H9 (cell line): Measurements from ENCODE around the gene RFPL2. TPM values are rescaled to one million over a fixed set of nuclear protein-coding genes. Genes with fewer than 3 reads are reported as not detected.

Experiments used
- DNase-seq: peaks from one replicate; pipeline ENCODE4 v3.0.0-alpha.2; 2017
- H2AFZ ChIP-seq: one replicate; pipeline ENCODE4 v1.6.1; 2013; ENCODE audit warnings: mild to moderate bottlenecking, low read length, control low read depth, moderate library complexity
- H2AK5ac ChIP-seq: 2 replicates; pipeline ENCODE4 v1.6.1; 2013; ENCODE audit warnings: low read length, control low read depth, mixed read lengths; ENCODE audit not compliant: insufficient read length
- H2BK120ac ChIP-seq: one replicate; pipeline ENCODE4 v1.6.1; 2013; ENCODE audit warnings: low read depth, mild to moderate bottlenecking, low read length, control low read depth, inconsistent platforms; ENCODE audit not compliant: poor library complexity, severe bottlenecking
- H2BK12ac ChIP-seq: 2 replicates; pipeline ENCODE4 v1.6.1; 2013; ENCODE audit warnings: low read length, control low read depth, mixed read lengths, low read depth; ENCODE audit not compliant: insufficient read length
- H2BK15ac ChIP-seq: 2 replicates; pipeline ENCODE4 v1.6.1; 2013; ENCODE audit warnings: low read depth, low read length, control low read depth
- H2BK20ac ChIP-seq: one replicate; pipeline ENCODE4 v1.6.1; 2013; ENCODE audit warnings: low read depth, mild to moderate bottlenecking, low read length, control low read depth, inconsistent platforms; ENCODE audit not compliant: poor library complexity, severe bottlenecking
- H2BK5ac ChIP-seq: 2 replicates; pipeline ENCODE4 v1.6.1; 2013; ENCODE audit warnings: low read length, control low read depth, mixed read lengths; ENCODE audit not compliant: insufficient read length
- H3K14ac ChIP-seq: 2 replicates; pipeline ENCODE4 v1.6.1; 2013; ENCODE audit warnings: low read length, control low read depth; ENCODE audit not compliant: insufficient read depth
- H3K18ac ChIP-seq: 2 replicates; pipeline ENCODE4 v1.6.1; 2013; ENCODE audit warnings: low read depth, mild to moderate bottlenecking, mixed read lengths, low read length, control low read depth; ENCODE audit not compliant: insufficient read length
- H3K23ac ChIP-seq: 2 replicates; pipeline ENCODE4 v1.6.1; 2013; ENCODE audit warnings: low read length, control low read depth, mixed read lengths, low read depth; ENCODE audit not compliant: insufficient read length
- H3K23me2 ChIP-seq: 2 replicates; pipeline ENCODE4 v1.6.1; 2013; ENCODE audit warnings: low read depth, mild to moderate bottlenecking, mixed read lengths, low read length, control low read depth; ENCODE audit not compliant: insufficient read length, poor library complexity, severe bottlenecking
- H3K27ac ChIP-seq: 2 replicates; pipeline ENCODE4 v1.5.1; 2013; ENCODE audit warnings: low read length, control low read depth, mixed read lengths, low read depth; ENCODE audit not compliant: insufficient read length
- H3K27me3 ChIP-seq: 2 replicates; pipeline ENCODE4 v1.6.1; 2013; ENCODE audit warnings: low read length, control low read depth, inconsistent platforms; ENCODE audit not compliant: insufficient read depth
- H3K4ac ChIP-seq: 2 replicates; pipeline ENCODE4 v1.6.1; 2013; ENCODE audit warnings: low read depth, mild to moderate bottlenecking, control low read depth, inconsistent platforms, low read length, moderate library complexity
- H3K4me1 ChIP-seq: 2 replicates; pipeline ENCODE4 v1.6.1; 2013; ENCODE audit warnings: low read length, control low read depth, inconsistent platforms; ENCODE audit not compliant: insufficient read depth
- H3K4me2 ChIP-seq: 2 replicates; pipeline ENCODE4 v1.6.1; 2013; ENCODE audit warnings: low read length, control low read depth, mixed read lengths; ENCODE audit not compliant: insufficient read length, insufficient read depth
- H3K56ac ChIP-seq: 2 replicates; pipeline ENCODE4 v1.6.1; 2013; ENCODE audit warnings: low read depth, mild to moderate bottlenecking, mixed read lengths, low read length, control low read depth; ENCODE audit not compliant: insufficient read length
- H3K79me1 ChIP-seq: 2 replicates; pipeline ENCODE4 v1.6.1; 2013; ENCODE audit warnings: low read depth, mild to moderate bottlenecking, moderate library complexity, low read length, control low read depth, inconsistent platforms; ENCODE audit not compliant: insufficient read depth, poor library complexity, severe bottlenecking
- H3K79me2 ChIP-seq: 2 replicates; pipeline ENCODE4 v1.6.1; 2013; ENCODE audit warnings: low read length, control low read depth, inconsistent platforms; ENCODE audit not compliant: insufficient read depth
- H3K9ac ChIP-seq: 2 replicates; pipeline ENCODE4 v1.6.1; 2013; ENCODE audit warnings: low read length, control low read depth, mixed read lengths; ENCODE audit not compliant: insufficient read length; ENCODE audit errors: extremely low read depth
- H3K9me3 ChIP-seq: one replicate; pipeline ENCODE4 v1.6.1; 2013; ENCODE audit warnings: low read depth, low read length, inconsistent platforms; ENCODE audit not compliant: control insufficient read depth
- H3T11ph ChIP-seq: one replicate; pipeline ENCODE4 v1.6.1; 2013; ENCODE audit warnings: mild to moderate bottlenecking, low read length, control low read depth, inconsistent platforms
- H4K20me1 ChIP-seq: one replicate; pipeline ENCODE4 v1.6.1; 2013; ENCODE audit not compliant: control insufficient read depth, insufficient read length, insufficient read depth
- H4K5ac ChIP-seq: 2 replicates; pipeline ENCODE4 v1.6.1; 2013; ENCODE audit warnings: low read depth, mild to moderate bottlenecking, mixed read lengths, low read length, control low read depth; ENCODE audit not compliant: insufficient read length
- H4K8ac ChIP-seq: replicated peaks from 2 replicates; pipeline ENCODE4 v1.6.1; 2013; ENCODE audit warnings: low read length, control low read depth, mixed read lengths, low read depth; ENCODE audit not compliant: insufficient read length
- H4K91ac ChIP-seq: 2 replicates; pipeline ENCODE4 v1.6.1; 2013; ENCODE audit warnings: low read depth, mild to moderate bottlenecking, moderate library complexity, mixed read lengths, low read length, control low read depth; ENCODE audit not compliant: insufficient read length
- H3K27ac Mint-ChIP-seq, 3 experiments: 2 replicates in 2 of 3; 3 replicates in 1 of 3; pipeline ENCODE4 v1.8.0; 2020 to 2021; ENCODE audit warnings: mixed read lengths in 3 of 3, mild to moderate bottlenecking in 1 of 3, moderate library complexity in 1 of 3
- H3K27me3 Mint-ChIP-seq: 2 replicates; pipeline ENCODE4 v1.8.0; 2021; ENCODE audit warnings: low read depth, mild to moderate bottlenecking, moderate library complexity, mixed read lengths
- H3K36me3 Mint-ChIP-seq, 3 experiments: 2 replicates in 2 of 3; 3 replicates in 1 of 3; pipeline ENCODE4 v1.8.0; 2020 to 2021; ENCODE audit warnings: low read depth in 3 of 3, mixed read lengths in 3 of 3; ENCODE audit not compliant: insufficient read depth in 1 of 3
- H3K4me1 Mint-ChIP-seq, 2 experiments: 2 replicates each; pipeline ENCODE4 v1.8.0; 2020; ENCODE audit warnings: mixed read lengths in 2 of 2
- H3K4me3 Mint-ChIP-seq, 2 experiments: 2 replicates in 1 of 2; 3 replicates in 1 of 2; pipeline ENCODE4 v1.8.0; 2020 to 2021; ENCODE audit warnings: mild to moderate bottlenecking in 2 of 2, mixed read lengths in 2 of 2, moderate library complexity in 1 of 2
- H3K9me3 Mint-ChIP-seq, 2 experiments: 2 replicates in 1 of 2; 3 replicates in 1 of 2; pipeline ENCODE4 v1.8.0; 2020; ENCODE audit warnings: mild to moderate bottlenecking in 2 of 2, mixed read lengths in 2 of 2, moderate library complexity in 1 of 2
- WGBS: extraction: QIAGEN DNeasy Blood & Tissue Kit; methylation state at CpG from one replicate; pipeline ENCODE4 v1.1.7; 2013; ENCODE audit warnings: missing lambda C conversion rate, low lambda C conversion rate, mixed read lengths; ENCODE audit not compliant: insufficient read length; ENCODE audit errors: extremely low coverage; 5-methylcytosine and 5-hydroxymethylcytosine counted together
- total RNA-seq: library from RNA; stranded (reverse); gene quantifications from 2 replicates; pipeline ENCODE4 v1.2.1, GENCODE V29; 2021
- TF ChIP-seq, protein P1 (sequence below): fragments of 200-600 bp; sonication (generic); conservative IDR thresholded peaks from 3 replicates; pipeline ENCODE4 v1.8.0; 2021; ENCODE audit warnings: antibody characterized with exemption, mild to moderate bottlenecking

Gene RFPL2
- total RNA-seq, 1 experiment from 2014 or later: not detected

DNA sequence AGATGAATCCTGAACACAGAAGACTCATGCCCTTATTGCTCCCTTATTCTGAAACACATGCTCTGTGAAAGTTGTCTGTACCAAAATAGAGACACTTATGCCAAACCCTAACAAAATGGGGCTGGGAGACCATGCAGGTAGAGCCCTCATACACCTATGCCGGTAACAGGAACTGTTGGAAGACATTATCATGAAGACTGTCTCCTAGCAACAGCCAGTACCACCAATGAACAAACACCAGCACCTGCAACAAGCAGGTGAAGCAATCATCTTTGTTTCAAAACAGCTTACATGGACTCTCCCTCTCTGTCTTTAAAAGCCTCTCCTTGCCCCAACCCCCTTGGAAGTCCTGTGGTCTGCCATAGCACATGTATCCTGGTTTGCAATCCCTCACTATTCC is 33.0 kb upstream of the RFPL2 start:
- H2AFZ ChIP-seq: no peak overlapping the region
- no peak overlapping the region for H4K8ac ChIP-seq
- H3K14ac ChIP-seq: no peak overlapping the region
- H2BK120ac ChIP-seq: no peak overlapping the region
- no peaks in the 10 kb centered on the region for H3K27me3 ChIP-seq
- no peak overlapping the region for H3K4me2 ChIP-seq
- no peak overlapping the region for H2AK5ac ChIP-seq
- H3K18ac ChIP-seq: no peak overlapping the region
- no peaks in the 10 kb centered on the region for H3K9me3 ChIP-seq
- DNase-seq: no peak
- Mint-ChIP-seq H3K4me1 (peaks cover 3 to 4% of the 10 kb centered on the region in 2 experiments), H3K27ac (no peak overlapping the region), H3K4me3 (no peak overlapping the region), H3K36me3 (no peaks in the 10 kb centered on the region), H3K9me3 (no peaks in the 10 kb centered on the region), H3K27me3 (peaks cover 58% of the 10 kb centered on the region)
- no peak overlapping the region for H3K4ac ChIP-seq
- H4K5ac ChIP-seq: no peak overlapping the region
- H4K91ac ChIP-seq: no peak overlapping the region
- TF ChIP-seq, protein P1, sequence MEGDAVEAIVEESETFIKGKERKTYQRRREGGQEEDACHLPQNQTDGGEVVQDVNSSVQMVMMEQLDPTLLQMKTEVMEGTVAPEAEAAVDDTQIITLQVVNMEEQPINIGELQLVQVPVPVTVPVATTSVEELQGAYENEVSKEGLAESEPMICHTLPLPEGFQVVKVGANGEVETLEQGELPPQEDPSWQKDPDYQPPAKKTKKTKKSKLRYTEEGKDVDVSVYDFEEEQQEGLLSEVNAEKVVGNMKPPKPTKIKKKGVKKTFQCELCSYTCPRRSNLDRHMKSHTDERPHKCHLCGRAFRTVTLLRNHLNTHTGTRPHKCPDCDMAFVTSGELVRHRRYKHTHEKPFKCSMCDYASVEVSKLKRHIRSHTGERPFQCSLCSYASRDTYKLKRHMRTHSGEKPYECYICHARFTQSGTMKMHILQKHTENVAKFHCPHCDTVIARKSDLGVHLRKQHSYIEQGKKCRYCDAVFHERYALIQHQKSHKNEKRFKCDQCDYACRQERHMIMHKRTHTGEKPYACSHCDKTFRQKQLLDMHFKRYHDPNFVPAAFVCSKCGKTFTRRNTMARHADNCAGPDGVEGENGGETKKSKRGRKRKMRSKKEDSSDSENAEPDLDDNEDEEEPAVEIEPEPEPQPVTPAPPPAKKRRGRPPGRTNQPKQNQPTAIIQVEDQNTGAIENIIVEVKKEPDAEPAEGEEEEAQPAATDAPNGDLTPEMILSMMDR: no peak
- H3K79me1 ChIP-seq: no peaks in the 10 kb centered on the region
- WGBS: no CpG with 5 or more reads among the region's 1 CpG
- H3K27ac ChIP-seq: no peak overlapping the region
- no peak overlapping the region for H2BK12ac ChIP-seq
- no peaks in the 10 kb centered on the region for H3K79me2 ChIP-seq
- H3K23me2 ChIP-seq: no peaks in the 10 kb centered on the region
- no peaks in the 10 kb centered on the region for H3K4me1 ChIP-seq
- H3K9ac ChIP-seq: no peak overlapping the region
- H3K56ac ChIP-seq: no peak overlapping the region
- H4K20me1 ChIP-seq: no peaks in the 10 kb centered on the region
- H2BK20ac ChIP-seq: no peak overlapping the region
- H3K23ac ChIP-seq: no peak overlapping the region
- no peak overlapping the region for H2BK15ac ChIP-seq
- no peak overlapping the region for H3T11ph ChIP-seq
- no peak overlapping the region for H2BK5ac ChIP-seq
